ENCODE data around the gene CARMIL1. TPM values are rescaled to one million over a fixed set of nuclear protein-coding genes. Genes with fewer than 3 reads are reported as not detected.

CARMIL1 gene
- total RNA-seq, 1 experiment from 2014 or later: 23.6 TPM

- no peak overlapping the region for H2AK5ac ChIP-seq (ENCODE audit: insufficient read length, low read length)
- no peak overlapping the region for H3K18ac ChIP-seq (ENCODE audit: insufficient read length, low read depth, low read length)
- TF ChIP-seq CTCF (conservative IDR thresholded peaks at IDR 0.05): no peak
- H3K23me2 ChIP-seq (ENCODE audit: insufficient read length, low read depth, low read length, poor library complexity, severe bottlenecking): no peaks in the 10 kb centered on the region
- no peak overlapping the region for H2BK5ac ChIP-seq (ENCODE audit: insufficient read length, low read length)
- no peak for DNase-seq
- no peak overlapping the region for H3K4ac ChIP-seq (ENCODE audit: low read depth, low read length)
- no peak overlapping the region for H3K4me3 Mint-ChIP-seq
- no peaks in the 10 kb centered on the region for H3K79me1 ChIP-seq (ENCODE audit: insufficient read depth, low read depth, low read length, poor library complexity, severe bottlenecking)
- H3K56ac ChIP-seq (ENCODE audit: insufficient read length, low read depth, low read length): no peak overlapping the region
- no peaks in the 10 kb centered on the region for H3K4me1 Mint-ChIP-seq
- H3K14ac ChIP-seq (ENCODE audit: insufficient read depth, low read length): no peak overlapping the region
- no peak overlapping the region for H3K23ac ChIP-seq (ENCODE audit: insufficient read length, low read depth, low read length)
- H3K79me2 ChIP-seq (ENCODE audit: insufficient read depth, low read length): no peaks in the 10 kb centered on the region
- no peak overlapping the region for H2BK20ac ChIP-seq (ENCODE audit: low read depth, low read length, poor library complexity, severe bottlenecking)
- H3K9me3 ChIP-seq (ENCODE audit: control insufficient read depth, low read depth, low read length): no peaks in the 10 kb centered on the region
- no peak overlapping the region for H2BK12ac ChIP-seq (ENCODE audit: insufficient read length, low read depth, low read length)
- H2AFZ ChIP-seq (ENCODE audit: low read length): no peak overlapping the region
- no peaks in the 10 kb centered on the region for H3K27me3 ChIP-seq (ENCODE audit: insufficient read depth, low read length)
- no peak overlapping the region for H4K8ac ChIP-seq (replicated peaks; ENCODE audit: insufficient read length, low read depth, low read length)
- H3K27ac ChIP-seq (ENCODE audit: insufficient read length, low read depth, low read length): no peak overlapping the region
- H3K4me1 ChIP-seq (ENCODE audit: insufficient read depth, low read length): no peaks in the 10 kb centered on the region
- H4K20me1 ChIP-seq (ENCODE audit: control insufficient read depth, insufficient read depth, insufficient read length): no peaks in the 10 kb centered on the region
- H4K5ac ChIP-seq (ENCODE audit: insufficient read length, low read depth, low read length): no peak overlapping the region
- H3K4me2 ChIP-seq (ENCODE audit: insufficient read depth, insufficient read length, low read length): no peak overlapping the region
- H3K27ac Mint-ChIP-seq: no peak overlapping the region
- no peaks in the 10 kb centered on the region for H3K27me3 Mint-ChIP-seq (ENCODE audit: low read depth)
- H2BK15ac ChIP-seq (ENCODE audit: low read depth, low read length): no peak overlapping the region
- H2BK120ac ChIP-seq (ENCODE audit: low read depth, low read length, poor library complexity, severe bottlenecking): no peak overlapping the region
- no CpG with 5 or more reads among the region's 1 CpG for whole genome bisulfite sequencing (ENCODE audit: extremely low coverage, insufficient read length, low lambda C conversion rate)
- no peak overlapping the region for H3T11ph ChIP-seq (ENCODE audit: low read length)
- no peak overlapping the region for H4K91ac ChIP-seq (ENCODE audit: insufficient read length, low read depth, low read length)
- H3K9ac ChIP-seq (ENCODE audit: extremely low read depth, insufficient read length, low read length): no peak overlapping the region
- H3K9me3 Mint-ChIP-seq: no peaks in the 10 kb centered on the region; a peak in 1 of 5 replicates
- peaks cover 1 to 14% (median 5%) of the 10 kb centered on the region in 3 experiments; a peak in 4 of 7 replicates for H3K36me3 Mint-ChIP-seq (ENCODE audit: insufficient read depth in 1 of 3, low read depth in 3 of 3)
These were observed 245.4 kb downstream of the CARMIL1 start for GRCh38 chr6:25524542-25524941.

Data from H9 (cell line).